Measurements from ENCODE around the gene NAV2. TPM values are rescaled to one million over a fixed set of nuclear protein-coding genes. Genes with fewer than 3 reads are reported as not detected.
A peak's percentile ranks its signal among the peaks of the same experiment; 100 is the strongest.

The NAV2 gene
- total and polyA plus RNA-seq, 2 donors, result 2.0 to 5.8 TPM

DNA sequence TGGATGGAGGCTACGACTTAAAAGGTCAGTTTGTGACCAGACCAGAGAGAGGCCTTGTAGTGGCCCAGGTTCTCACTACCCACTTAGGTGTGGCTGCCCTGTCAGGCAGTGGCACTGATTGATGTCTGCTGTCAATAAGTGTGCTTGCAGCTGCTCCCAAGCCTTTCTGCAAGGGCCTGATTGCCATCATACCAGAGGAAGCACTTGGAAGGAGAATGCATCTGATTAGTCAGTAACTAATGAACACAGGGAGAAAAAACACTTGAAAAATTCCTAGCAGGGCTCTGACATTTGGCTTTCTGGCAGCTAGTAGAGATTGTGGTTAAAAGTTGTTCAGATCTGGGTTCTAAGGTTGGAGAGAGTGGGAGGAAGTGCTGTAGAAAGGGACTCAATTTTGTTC, 107.5 kb downstream of the NAV2 start:
- Histone ChIP-seq H3K4me3 (ENCODE audit: low read length in 2 of 2) (no peak overlapping the region), H3K36me3 (ENCODE audit: control insufficient read depth in 2 of 2, insufficient read depth in 2 of 2, low read length in 1 of 2) (no peaks in the 10 kb centered on the region), H3K4me1 (ENCODE audit: control insufficient read depth in 2 of 2, insufficient read depth in 2 of 2, low read length in 2 of 2) (no peaks in the 10 kb centered on the region), H3K27ac (ENCODE audit: low read depth in 1 of 2, low read length in 1 of 2) (no peak overlapping the region), H3K9me3 (ENCODE audit: control insufficient read depth in 2 of 2, insufficient read depth in 1 of 2, low read length in 1 of 2) (no peaks in the 10 kb centered on the region), H3K27me3 (ENCODE audit: control insufficient read depth in 2 of 2, insufficient read depth in 1 of 2, low read length in 1 of 2) (no peaks in the 10 kb centered on the region)
- 94% methylated on average over 1 of the region's 1 CpG for WGBS
- DNase-seq (ENCODE audit: low read depth in 6 of 9, low spot score in 9 of 9), result no peak

DNA sequence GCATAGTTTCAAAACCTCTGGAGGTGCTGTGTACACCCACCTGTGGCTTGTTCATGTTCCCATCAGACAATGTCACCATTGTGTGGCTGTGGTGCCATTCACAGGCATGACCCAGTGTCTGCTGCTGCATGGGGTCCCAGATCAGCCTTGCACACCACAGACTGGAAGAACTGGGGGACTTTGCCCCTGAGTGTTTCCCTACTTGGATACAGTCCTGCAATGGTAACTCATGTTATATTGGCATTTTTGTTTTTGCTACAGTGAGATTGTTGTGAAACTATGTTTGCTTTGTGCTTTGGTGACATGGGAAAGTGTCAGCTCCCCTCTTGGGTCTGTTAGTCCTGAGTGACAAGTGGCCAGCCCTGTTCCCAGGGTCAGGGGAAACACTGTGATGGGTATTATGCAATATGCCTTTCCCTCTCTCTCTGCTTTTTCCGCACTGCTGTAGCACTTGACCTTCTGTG, 108.8 kb downstream of the NAV2 start:
- no peak overlapping the region for H3K27ac ChIP-seq (ENCODE audit: low read depth in 1 of 2, low read length in 1 of 2)
- no peak for DNase-seq (ENCODE audit: low read depth in 6 of 9, low spot score in 9 of 9)
- H3K27me3 ChIP-seq (ENCODE audit: control insufficient read depth in 2 of 2, insufficient read depth in 1 of 2, low read length in 1 of 2), result no peaks in the 10 kb centered on the region
- no peaks in the 10 kb centered on the region for H3K4me1 ChIP-seq (ENCODE audit: control insufficient read depth in 2 of 2, insufficient read depth in 2 of 2, low read length in 2 of 2)
- H3K9me3 ChIP-seq (ENCODE audit: control insufficient read depth in 2 of 2, insufficient read depth in 1 of 2, low read length in 1 of 2), result no peaks in the 10 kb centered on the region
- H3K4me3 ChIP-seq (ENCODE audit: low read length in 2 of 2), result no peak overlapping the region
- H3K36me3 ChIP-seq (ENCODE audit: control insufficient read depth in 2 of 2, insufficient read depth in 2 of 2, low read length in 1 of 2), result no peaks in the 10 kb centered on the region
- WGBS, result 97% methylated on average over 1 of the region's 1 CpG

DNA sequence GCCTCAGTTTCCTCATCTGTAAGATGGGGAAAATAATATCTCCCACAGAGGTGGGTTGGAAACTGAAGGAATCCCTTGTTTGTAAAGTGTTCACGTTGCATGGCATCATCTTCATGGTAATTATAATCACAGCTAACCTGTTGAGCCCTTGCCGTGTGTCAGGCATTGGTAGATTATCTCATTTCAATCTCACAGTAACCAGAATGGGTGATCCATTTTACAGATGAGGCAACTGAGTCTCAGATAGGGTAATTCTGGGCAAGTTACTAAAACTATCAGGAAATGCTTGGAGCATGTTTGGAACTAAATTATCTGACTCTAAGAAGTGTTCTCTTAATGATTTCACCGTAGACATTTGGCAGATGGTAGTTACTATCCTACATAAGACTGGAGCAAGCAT, 109.4 kb downstream of the NAV2 start:
- Histone ChIP-seq H3K27me3 (ENCODE audit: control insufficient read depth in 2 of 2, insufficient read depth in 1 of 2, low read length in 1 of 2) (no peaks in the 10 kb centered on the region), H3K27ac (ENCODE audit: low read depth in 1 of 2, low read length in 1 of 2) (no peak overlapping the region), H3K36me3 (ENCODE audit: control insufficient read depth in 2 of 2, insufficient read depth in 2 of 2, low read length in 1 of 2) (no peaks in the 10 kb centered on the region), H3K9me3 (ENCODE audit: control insufficient read depth in 2 of 2, insufficient read depth in 1 of 2, low read length in 1 of 2) (no peaks in the 10 kb centered on the region), H3K4me1 (ENCODE audit: control insufficient read depth in 2 of 2, insufficient read depth in 2 of 2, low read length in 2 of 2) (no peaks in the 10 kb centered on the region), H3K4me3 (ENCODE audit: low read length in 2 of 2) (no peak overlapping the region)
- WGBS, result 93% methylated on average over 3 of the region's 3 CpGs
- no peak for DNase-seq (ENCODE audit: low read depth in 6 of 9, low spot score in 9 of 9)

DNA sequence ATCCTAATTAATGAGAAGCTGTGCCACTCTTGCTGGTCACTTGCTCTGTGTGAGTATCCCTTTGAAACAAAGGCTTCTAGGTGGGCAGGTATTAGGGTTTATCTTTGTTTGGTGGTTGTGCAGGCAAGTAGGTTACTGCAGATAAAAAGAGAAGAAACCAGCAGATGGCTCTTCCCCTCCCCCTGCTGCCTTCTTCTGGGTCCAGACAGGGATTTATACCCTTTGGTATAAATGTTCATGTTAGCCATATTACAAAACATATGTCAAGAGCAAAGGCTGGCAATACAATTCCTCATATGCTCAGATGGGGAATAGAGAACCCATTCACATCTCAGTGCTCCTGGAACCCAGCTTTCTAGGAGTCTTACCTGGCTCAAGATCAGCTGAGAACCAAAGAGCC, 109.9 kb downstream of the NAV2 start:
- no peak overlapping the region for H3K4me3 ChIP-seq (ENCODE audit: low read length in 2 of 2)
- H3K4me1 ChIP-seq (ENCODE audit: control insufficient read depth in 2 of 2, insufficient read depth in 2 of 2, low read length in 2 of 2), result no peaks in the 10 kb centered on the region
- no peak for DNase-seq (ENCODE audit: low read depth in 6 of 9, low spot score in 9 of 9)
- no peak overlapping the region for H3K27ac ChIP-seq (ENCODE audit: low read depth in 1 of 2, low read length in 1 of 2)
- no peaks in the 10 kb centered on the region for H3K27me3 ChIP-seq (ENCODE audit: control insufficient read depth in 2 of 2, insufficient read depth in 1 of 2, low read length in 1 of 2)
- no peaks in the 10 kb centered on the region for H3K36me3 ChIP-seq (ENCODE audit: control insufficient read depth in 2 of 2, insufficient read depth in 2 of 2, low read length in 1 of 2)
- H3K9me3 ChIP-seq (ENCODE audit: control insufficient read depth in 2 of 2, insufficient read depth in 1 of 2, low read length in 1 of 2), result no peaks in the 10 kb centered on the region

DNA sequence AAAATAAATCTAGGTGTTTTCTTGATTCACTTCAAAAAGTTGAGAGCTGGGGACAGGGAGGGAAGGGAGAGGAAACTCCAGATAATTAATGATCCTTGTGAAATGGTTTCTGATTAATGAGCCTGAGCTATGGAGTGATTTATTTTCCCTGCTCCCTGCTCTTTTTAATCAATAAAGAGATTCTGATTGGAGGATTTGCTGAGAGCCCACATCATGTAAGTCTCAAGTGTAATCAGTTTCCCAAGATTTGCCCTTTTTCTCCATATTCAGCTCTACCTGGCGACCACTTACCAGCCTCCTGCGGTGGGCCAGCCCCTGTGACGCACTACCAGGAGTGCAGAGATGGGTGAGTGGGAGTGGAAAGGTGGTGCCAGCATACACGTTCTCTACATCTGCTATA, 114.0 kb downstream of the NAV2 start:
- no peaks in the 10 kb centered on the region for H3K27me3 ChIP-seq (ENCODE audit: control insufficient read depth in 2 of 2, insufficient read depth in 1 of 2, low read length in 1 of 2)
- H3K27ac ChIP-seq (ENCODE audit: low read depth in 1 of 2, low read length in 1 of 2), result no peak overlapping the region
- no peaks in the 10 kb centered on the region for H3K36me3 ChIP-seq (ENCODE audit: control insufficient read depth in 2 of 2, insufficient read depth in 2 of 2, low read length in 1 of 2)
- H3K4me3 ChIP-seq (ENCODE audit: low read length in 2 of 2), result no peak overlapping the region
- H3K9me3 ChIP-seq (ENCODE audit: control insufficient read depth in 2 of 2, insufficient read depth in 1 of 2, low read length in 1 of 2), result no peaks in the 10 kb centered on the region
- no peak for DNase-seq (ENCODE audit: low read depth in 6 of 9, low spot score in 9 of 9)
- no peaks in the 10 kb centered on the region for H3K4me1 ChIP-seq (ENCODE audit: control insufficient read depth in 2 of 2, insufficient read depth in 2 of 2, low read length in 2 of 2)
- 95% methylated on average over 4 of the region's 4 CpGs for WGBS

DNA sequence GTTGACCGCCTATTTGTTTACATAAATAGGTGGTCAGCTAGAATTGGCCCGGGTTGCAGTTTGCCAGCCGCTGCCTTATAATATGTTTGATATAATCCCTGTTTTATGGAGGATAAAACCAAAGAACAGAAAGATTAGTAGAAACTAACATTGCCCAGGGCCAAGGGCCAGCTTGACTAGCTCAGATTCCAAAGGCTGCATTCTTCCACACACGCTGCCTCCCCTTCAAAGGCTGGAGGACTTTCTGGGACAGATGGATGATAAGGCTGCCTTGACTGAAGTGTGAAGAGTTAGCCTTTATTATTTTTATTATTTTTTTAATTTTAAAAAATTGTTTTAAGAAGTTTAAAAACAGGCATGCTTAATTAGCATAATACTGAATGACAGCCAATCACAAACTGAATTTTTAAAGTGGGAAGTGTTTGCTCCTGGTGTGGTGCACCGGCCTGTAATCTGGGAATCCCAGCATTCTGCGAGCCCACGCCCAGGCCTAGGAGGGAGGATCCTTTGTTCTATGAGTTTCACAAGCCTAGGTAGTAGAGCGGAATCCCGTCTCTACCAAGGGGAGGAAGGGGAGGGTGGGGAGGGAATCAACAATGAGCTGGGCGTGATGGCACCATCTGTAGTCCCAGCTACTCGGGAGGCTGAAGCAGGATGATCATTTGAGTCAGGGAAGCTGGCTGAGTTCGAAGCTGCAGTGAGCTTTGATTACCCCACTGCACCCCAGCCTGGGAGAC, 114.9 kb downstream of the NAV2 start:
- DNase-seq (ENCODE audit: low read depth in 6 of 9, low spot score in 9 of 9), result no peak
- Histone ChIP-seq H3K27me3 (ENCODE audit: control insufficient read depth in 2 of 2, insufficient read depth in 1 of 2, low read length in 1 of 2) (no peaks in the 10 kb centered on the region), H3K36me3 (ENCODE audit: control insufficient read depth in 2 of 2, insufficient read depth in 2 of 2, low read length in 1 of 2) (no peaks in the 10 kb centered on the region), H3K4me3 (ENCODE audit: low read length in 2 of 2) (no peak overlapping the region), H3K4me1 (ENCODE audit: control insufficient read depth in 2 of 2, insufficient read depth in 2 of 2, low read length in 2 of 2) (no peaks in the 10 kb centered on the region), H3K9me3 (ENCODE audit: control insufficient read depth in 2 of 2, insufficient read depth in 1 of 2, low read length in 1 of 2) (no peaks in the 10 kb centered on the region), H3K27ac (ENCODE audit: low read depth in 1 of 2, low read length in 1 of 2) (no peak overlapping the region)
- WGBS, result 92% methylated on average over 12 of the region's 12 CpGs

DNA sequence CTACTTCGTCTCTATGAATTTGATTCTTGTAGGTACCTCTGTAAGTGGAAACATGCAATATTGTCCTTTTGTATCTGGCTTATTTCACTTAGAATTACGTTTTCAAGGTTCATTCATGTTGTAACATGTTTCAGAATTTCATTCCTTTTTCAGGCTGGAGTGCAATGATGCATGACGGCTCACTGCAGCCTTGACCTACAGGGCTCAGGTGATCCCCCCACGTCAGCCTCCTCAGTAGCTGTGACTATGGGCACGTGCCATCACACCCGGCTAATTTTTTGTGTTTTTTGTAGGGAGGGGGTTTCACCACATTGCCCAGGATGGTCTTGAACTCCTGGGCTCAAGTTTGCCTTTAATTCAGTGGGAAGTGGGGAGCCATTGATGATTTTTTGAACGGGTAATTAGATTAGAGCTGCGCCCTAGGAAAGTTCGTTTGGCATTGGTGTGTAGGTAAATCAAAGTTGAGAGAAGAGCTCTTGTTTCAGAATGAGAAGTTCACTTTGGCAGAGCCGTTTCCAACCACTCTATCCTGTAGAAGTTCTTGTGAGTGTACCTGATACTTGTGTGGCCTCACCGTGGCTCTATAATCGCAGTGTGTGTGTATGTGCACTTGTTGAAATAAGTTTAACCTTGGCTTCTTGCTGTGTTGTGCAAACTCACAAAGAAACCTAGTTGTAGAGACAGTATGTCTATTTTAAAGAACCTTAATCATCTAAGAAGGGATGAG, 115.9 kb downstream of the NAV2 start:
- no peaks in the 10 kb centered on the region for H3K4me1 ChIP-seq (ENCODE audit: control insufficient read depth in 2 of 2, insufficient read depth in 2 of 2, low read length in 2 of 2)
- no peak overlapping the region for H3K4me3 ChIP-seq (ENCODE audit: low read length in 2 of 2)
- no peak overlapping the region for H3K27ac ChIP-seq (ENCODE audit: low read depth in 1 of 2, low read length in 1 of 2)
- WGBS, result 91% methylated on average over 12 of the region's 12 CpGs
- H3K27me3 ChIP-seq (ENCODE audit: control insufficient read depth in 2 of 2, insufficient read depth in 1 of 2, low read length in 1 of 2), result no peaks in the 10 kb centered on the region
- no peaks in the 10 kb centered on the region for H3K36me3 ChIP-seq (ENCODE audit: control insufficient read depth in 2 of 2, insufficient read depth in 2 of 2, low read length in 1 of 2)
- no peaks in the 10 kb centered on the region for H3K9me3 ChIP-seq (ENCODE audit: control insufficient read depth in 2 of 2, insufficient read depth in 1 of 2, low read length in 1 of 2)
- DNase-seq (ENCODE audit: low read depth in 6 of 9, low spot score in 9 of 9), result no peak

DNA sequence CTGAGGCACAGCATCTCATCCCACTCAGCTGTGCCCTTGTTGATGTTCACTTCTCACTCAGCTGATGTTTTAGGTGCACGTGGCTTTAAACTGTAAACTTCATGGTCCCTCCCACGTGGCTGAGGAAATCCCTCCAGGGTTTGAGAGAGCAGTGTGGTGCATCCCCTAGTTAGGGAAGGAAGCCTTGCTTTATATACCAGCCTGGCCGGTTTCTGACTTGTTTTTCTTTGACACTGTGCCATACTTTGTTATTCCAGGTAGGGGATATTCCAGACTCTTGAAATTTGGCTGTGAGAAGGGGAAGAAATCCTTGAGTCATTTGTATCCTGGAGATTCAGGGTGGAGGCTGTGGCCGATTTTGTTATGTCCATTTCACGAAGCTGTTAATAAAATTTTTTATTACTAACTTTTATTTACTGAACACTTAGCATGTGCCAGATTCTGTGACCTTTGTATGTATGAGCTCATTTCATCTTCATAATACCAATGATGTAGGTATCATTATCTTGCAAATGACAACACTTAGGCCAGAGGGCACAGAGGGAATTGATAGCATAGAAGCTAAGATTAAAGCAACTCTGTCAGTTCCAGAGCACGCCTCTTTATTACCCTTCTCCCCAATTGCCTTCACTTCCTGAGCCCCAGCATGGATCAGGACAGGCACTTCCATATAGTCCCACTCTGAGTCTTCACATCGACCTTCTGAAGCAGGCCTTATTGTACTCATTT, 116.6 kb downstream of the NAV2 start:
- Histone ChIP-seq H3K4me3 (ENCODE audit: low read length in 2 of 2) (no peak overlapping the region), H3K9me3 (ENCODE audit: control insufficient read depth in 2 of 2, insufficient read depth in 1 of 2, low read length in 1 of 2) (no peaks in the 10 kb centered on the region), H3K4me1 (ENCODE audit: control insufficient read depth in 2 of 2, insufficient read depth in 2 of 2, low read length in 2 of 2) (no peaks in the 10 kb centered on the region), H3K36me3 (ENCODE audit: control insufficient read depth in 2 of 2, insufficient read depth in 2 of 2, low read length in 1 of 2) (no peaks in the 10 kb centered on the region), H3K27ac (ENCODE audit: low read depth in 1 of 2, low read length in 1 of 2) (peak overlapping the region in 1 of 2 donors; percentile 11), H3K27me3 (ENCODE audit: control insufficient read depth in 2 of 2, insufficient read depth in 1 of 2, low read length in 1 of 2) (no peaks in the 10 kb centered on the region)
- DNase-seq (ENCODE audit: low read depth in 6 of 9, low spot score in 9 of 9), result peak in 1 of 9 donors; percentile 16
- 55% methylated on average over 7 of the region's 7 CpGs for WGBS

Data from thymus (tissue), 11 donors.